GM12864 (cell line): ENCODE data around the gene RAB5B.

Experiments
- DNase-seq: peaks from one replicate; pipeline ENCODE4 v3.0.0-alpha.2; 2011; ENCODE audit warnings: low read depth
- H3K4me3 ChIP-seq: 2 replicates; pipeline ENCODE4 v1.5.1; 2011; ENCODE audit warnings: mild to moderate bottlenecking, low read depth, low read length, control low read depth
- CTCF ChIP-seq: IDR thresholded peaks from 2 replicates; pipeline ENCODE4 v1.5.1; 2011; ENCODE audit warnings: low read depth, mild to moderate bottlenecking, moderate library complexity, low read length, control low read depth, inconsistent platforms; ENCODE audit errors: missing control alignments

The RAB5B gene

DNA sequence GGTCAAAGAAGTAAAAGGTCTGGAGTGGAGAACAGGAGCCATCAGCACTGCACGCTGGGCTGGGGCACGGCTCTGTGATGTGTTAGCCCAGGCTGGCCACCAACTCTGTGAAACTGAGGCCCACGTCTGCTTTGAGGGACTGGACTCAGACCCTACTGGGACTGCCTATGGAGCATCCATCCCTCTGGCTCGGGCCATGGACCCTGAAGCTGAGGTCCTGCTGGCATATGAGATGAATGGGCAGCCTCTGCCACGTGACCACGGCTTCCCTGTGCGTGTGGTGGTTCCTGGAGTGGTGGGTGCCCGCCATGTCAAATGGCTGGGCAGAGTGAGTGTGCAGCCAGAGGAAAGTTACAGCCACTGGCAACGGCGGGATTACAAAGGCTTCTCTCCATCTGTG is 30.3 kb downstream of the RAB5B start:
- no peak overlapping the region for H3K4me3 ChIP-seq
- TF ChIP-seq CTCF = no peak
- no peak for DNase-seq

GRCh38 chr12:56007564-56008559 is 34.0 kb downstream of the RAB5B start:
- TF ChIP-seq CTCF = no peak
- no peak for DNase-seq
- peak overlapping the region; percentile 68 for H3K4me3 ChIP-seq

DNA sequence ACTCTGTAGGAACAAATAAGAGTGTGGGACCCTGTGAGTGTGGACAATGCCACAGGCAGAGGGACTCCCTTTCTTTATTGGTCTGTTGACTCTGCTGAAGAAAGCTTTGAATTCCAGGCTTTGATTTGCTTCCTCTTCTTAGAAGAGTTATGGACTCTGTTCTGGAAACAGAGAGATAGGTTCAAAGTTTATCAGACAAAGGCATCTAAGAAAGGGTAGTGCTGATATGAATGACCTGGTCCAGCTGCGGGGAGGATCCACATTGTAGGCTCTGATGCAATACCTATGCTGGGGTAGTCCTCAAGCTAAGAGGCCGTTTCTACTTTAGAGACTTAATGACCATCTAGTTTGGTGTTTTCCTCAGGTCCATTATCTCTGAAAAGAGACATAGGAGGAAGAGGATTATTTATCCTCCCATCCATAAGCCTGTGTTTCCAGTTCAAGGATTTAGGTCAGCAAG is 36.3 kb downstream of the RAB5B start:
- no peak for TF ChIP-seq CTCF
- DNase-seq = no peak
- H3K4me3 ChIP-seq = no peak overlapping the region

DNA sequence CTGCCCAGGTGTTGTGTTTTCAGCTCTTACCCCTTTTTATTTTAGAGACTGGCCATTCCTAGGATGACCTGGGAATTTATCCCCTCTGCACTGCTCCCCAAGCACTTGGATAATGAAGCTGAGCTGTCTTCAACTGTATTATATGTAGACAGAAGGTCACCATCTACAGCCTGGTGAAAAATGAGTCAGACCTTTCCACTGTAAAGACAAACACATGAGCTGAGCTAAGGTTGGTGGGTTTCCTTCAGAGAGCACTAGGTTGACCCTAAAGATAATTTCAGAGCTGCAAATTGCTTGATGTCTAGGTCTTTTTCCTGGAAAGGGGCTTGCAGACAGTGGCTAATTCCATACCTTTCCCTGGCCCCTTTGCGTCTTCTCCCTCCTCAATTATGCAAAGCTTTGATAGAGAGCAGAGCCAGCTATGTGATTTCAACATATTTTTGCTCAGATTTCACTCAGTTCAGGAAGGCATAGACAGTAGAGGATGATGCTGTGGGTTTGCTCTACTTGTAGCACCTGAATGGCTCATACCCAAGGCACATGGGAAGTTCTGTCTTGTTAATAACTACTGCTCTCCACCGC is 37.7 kb downstream of the RAB5B start:
- TF ChIP-seq CTCF = no peak
- H3K4me3 ChIP-seq = no peak overlapping the region
- no peak for DNase-seq

- DNase-seq = no peak
- no peak overlapping the region for H3K4me3 ChIP-seq
- TF ChIP-seq CTCF = no peak
Measured at GRCh38 chr12:56013482-56013881, 39.6 kb downstream of the RAB5B start.

DNA sequence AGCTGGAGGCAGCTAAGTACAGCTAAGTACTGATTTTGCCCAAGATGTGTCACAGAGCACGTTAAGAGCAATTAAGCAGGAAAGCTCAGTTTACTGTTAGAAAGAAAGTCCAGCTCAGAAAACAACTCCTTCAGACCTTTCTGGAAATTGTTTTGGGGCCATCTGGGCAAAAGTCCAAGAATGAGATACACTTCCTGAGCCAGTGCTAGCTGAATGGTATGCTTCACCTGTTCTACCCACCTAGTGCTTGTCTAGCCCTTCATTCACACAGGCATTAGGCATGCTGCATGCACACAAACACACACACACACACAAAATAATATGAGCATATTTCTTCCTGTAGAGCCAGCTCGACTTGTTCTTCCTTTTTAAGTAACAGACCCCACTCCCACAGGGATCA is 40.3 kb downstream of the RAB5B start:
- H3K4me3 ChIP-seq = no peak overlapping the region
- TF ChIP-seq CTCF = no peak
- no peak for DNase-seq

DNA sequence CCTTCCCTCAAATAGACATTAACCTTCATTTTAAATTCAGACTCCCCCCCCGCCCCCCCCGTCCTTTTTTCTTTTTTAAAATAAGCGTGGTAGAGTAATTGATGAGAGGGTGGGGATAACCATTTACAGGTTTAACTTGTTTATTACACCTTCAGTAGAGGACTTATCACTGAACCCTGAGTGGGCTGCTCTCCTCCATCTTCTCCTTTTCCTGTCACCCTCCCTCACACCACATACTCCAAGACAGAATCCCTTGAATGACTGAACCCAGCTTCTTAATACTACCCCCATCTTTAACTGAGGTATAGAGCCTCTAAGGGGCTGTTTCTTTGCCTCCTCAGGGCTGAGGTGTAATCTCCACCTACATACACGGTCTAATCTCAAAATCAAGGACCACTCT is 43.3 kb downstream of the RAB5B start:
- TF ChIP-seq CTCF = no peak
- no peak overlapping the region for H3K4me3 ChIP-seq
- DNase-seq = no peak
